SK-N-SH (cell line): ENCODE measurements around the gene SLC25A26. TPM values are rescaled to one million over a fixed set of nuclear protein-coding genes. Genes with fewer than 3 reads are reported as not detected.

ENCODE experiments used
- CTCF ChIA-PET: fragments of 300-600, 350-600 bp; formaldehyde crosslinking; extraction: SDS; loops from one replicate; lab custom pipeline; 2021; lab: Yijun Ruan, JAX
- POLR2A ChIA-PET: fragments of 350-600 bp; sonication (Branson Sonifier 250); formaldehyde crosslinking; extraction: SDS; loops from one replicate; lab custom pipeline; 2020; ENCODE audit warnings: antibody characterized with exemption, inconsistent platforms; lab: Yijun Ruan, JAX
- DNase-seq: peaks from one replicate; pipeline ENCODE4 v3.0.0; 2012
- H2AFZ ChIP-seq: fragments of 200-600 bp; sonication (generic); 2 replicates; pipeline ENCODE4 v1.8.1; 2016; ENCODE audit warnings: antibody characterized with exemption, mild to moderate bottlenecking, low read depth
- H3F3A ChIP-seq: fragments of 200-600 bp; sonication (generic); replicated peaks from 2 replicates; pipeline ENCODE3; 2016; ENCODE audit warnings: antibody characterized with exemption, mild to moderate bottlenecking; ENCODE audit not compliant: insufficient read depth
- H3K27ac ChIP-seq, 2 experiments: fragments of 200-500 bp in 1 of 2; fragments of 200-600 bp in 1 of 2; sonication (Bioruptor generic) in 1 of 2; sonication (generic), shearing (Covaris generic) in 1 of 2; 2 replicates each; pipeline versions ENCODE4 v1.5.1 to v1.6.1; 2014 to 2016; ENCODE audit warnings: low read depth in 2 of 2, inconsistent platforms in 1 of 2, low read length in 1 of 2, mild to moderate bottlenecking in 1 of 2, mixed read lengths in 1 of 2
- H3K27me3 ChIP-seq: fragments of 200-600 bp; sonication (generic), shearing (Covaris generic); 2 replicates; pipeline ENCODE4 v1.6.1; 2016; ENCODE audit warnings: mixed run types; ENCODE audit not compliant: insufficient read depth
- H3K36me3 ChIP-seq, 2 experiments: fragments of 200-500 bp in 1 of 2; fragments of 200-600 bp in 1 of 2; sonication (Bioruptor generic) in 1 of 2; sonication (generic) in 1 of 2; replicated peaks in 1 of 2; 2 replicates each; pipeline versions ENCODE3 to v1.5.1; 2014 to 2016; ENCODE audit warnings: low read length in 1 of 2, mild to moderate bottlenecking in 1 of 2; ENCODE audit not compliant: insufficient read depth in 2 of 2, control insufficient read depth in 1 of 2
- H3K4me1 ChIP-seq, 2 experiments: fragments of 200-500 bp in 1 of 2; fragments of 200-600 bp in 1 of 2; sonication (Bioruptor generic) in 1 of 2; sonication (generic), shearing (Covaris generic) in 1 of 2; 2 replicates each; pipeline versions ENCODE4 v1.5.1 to v1.6.1; 2014 to 2016; ENCODE audit warnings: low read depth in 1 of 2, low read length in 1 of 2, mixed run types in 1 of 2; ENCODE audit not compliant: insufficient read depth in 2 of 2, control insufficient read depth in 1 of 2
- H3K4me2 ChIP-seq: fragments of 200-600 bp; sonication (generic), shearing (Covaris generic); 2 replicates; pipeline ENCODE4 v1.6.1; 2017; ENCODE audit warnings: mixed run types
- H3K4me3 ChIP-seq, 2 experiments: fragments of 200-500 bp in 1 of 2; fragments of 200-600 bp in 1 of 2; sonication (Bioruptor generic) in 1 of 2; sonication (generic), shearing (Covaris generic) in 1 of 2; 2 replicates each; pipeline versions ENCODE4 v1.5.1 to v1.8.1; 2014 to 2016; ENCODE audit warnings: low read depth in 2 of 2, inconsistent platforms in 1 of 2, low read length in 1 of 2, mild to moderate bottlenecking in 1 of 2, mixed read lengths in 1 of 2, moderate library complexity in 1 of 2
- H3K79me2 ChIP-seq: fragments of 200-600 bp; sonication (generic); 2 replicates; pipeline ENCODE4 v1.8.1; 2017; ENCODE audit warnings: mild to moderate bottlenecking; ENCODE audit not compliant: insufficient read depth
- H3K9ac ChIP-seq: fragments of 200-600 bp; sonication (generic); 2 replicates; pipeline ENCODE4 v1.6.1; 2017; ENCODE audit warnings: mixed run types
- H3K9me2 ChIP-seq: fragments of 200-600 bp; sonication (generic); 2 replicates; pipeline ENCODE4 v1.6.1; 2017; ENCODE audit warnings: mixed run types
- H3K9me3 ChIP-seq: fragments of 200-600 bp; sonication (generic); 2 replicates; pipeline ENCODE4 v1.6.1; 2017; ENCODE audit warnings: mixed run types, mild to moderate bottlenecking, moderate library complexity
- H4K20me1 ChIP-seq: fragments of 200-600 bp; sonication (generic); 2 replicates; pipeline ENCODE4 v1.6.1; 2017; ENCODE audit warnings: mild to moderate bottlenecking, mixed run types; ENCODE audit not compliant: insufficient read depth
- CHD2 ChIP-seq: fragments of 150-350 bp; IDR thresholded peaks from 2 replicates; pipeline ENCODE4 v1.6.1; 2018; ENCODE audit warnings: low read length; ENCODE audit not compliant: partially characterized antibody
- ELF1 ChIP-seq: IDR thresholded peaks from 2 replicates; pipeline ENCODE4 v1.4.0; 2012
- EP300 ChIP-seq, 2 experiments: IDR thresholded peaks; 2 replicates each; pipeline versions ENCODE4 v1.4.0 to v1.6.1; 2012; ENCODE audit warnings: borderline replicate concordance in 1 of 2, low read depth in 1 of 2, low read length in 1 of 2
- FOXJ3 ChIP-seq: sonication (generic); formaldehyde crosslinking; IDR thresholded peaks from 2 replicates; pipeline ENCODE4 v1.5.1; 2020; ENCODE audit warnings: mild to moderate bottlenecking, missing genetic modification reagents
- FOXM1 ChIP-seq: IDR thresholded peaks from 2 replicates; pipeline ENCODE4 v1.4.0; 2012; ENCODE audit warnings: low read depth, mild to moderate bottlenecking
- GATA2 ChIP-seq: sonication (generic); formaldehyde crosslinking; IDR thresholded peaks from 2 replicates; pipeline ENCODE4 v1.5.0; 2020; ENCODE audit warnings: mild to moderate bottlenecking, missing genetic modification reagents
- JUND ChIP-seq: IDR thresholded peaks from 2 replicates; pipeline ENCODE4 v1.4.0; 2012
- MEF2A ChIP-seq: IDR thresholded peaks from 2 replicates; pipeline ENCODE4 v1.4.0; 2012; ENCODE audit warnings: low read depth, borderline replicate concordance
- RAD21 ChIP-seq: IDR thresholded peaks from 2 replicates; pipeline ENCODE4 v1.6.1; 2012; ENCODE audit warnings: mild to moderate bottlenecking, low read length
- RCOR1 ChIP-seq: fragments of 150-350 bp; IDR thresholded peaks from 2 replicates; pipeline ENCODE4 v1.6.1; 2017; ENCODE audit warnings: antibody characterized with exemption, low read length
- TCF12 ChIP-seq: IDR thresholded peaks from 2 replicates; pipeline ENCODE4 v1.4.0; 2012
- TEAD4 ChIP-seq: IDR thresholded peaks from 2 replicates; pipeline ENCODE4 v1.4.0; 2012; ENCODE audit warnings: mild to moderate bottlenecking, borderline replicate concordance; ENCODE audit not compliant: insufficient read depth
- YY1 ChIP-seq: IDR thresholded peaks from 2 replicates; pipeline ENCODE4 v1.4.0; 2012; ENCODE audit warnings: low read depth, mild to moderate bottlenecking
- WGBS: methylation state at CpG from one replicate; pipeline ENCODE4 v1.1.6; 2017; ENCODE audit warnings: low lambda C conversion rate; 5-methylcytosine and 5-hydroxymethylcytosine counted together
- polyA plus RNA-seq, 3 experiments: library from polyadenylated mRNA; depleted of rRNA; stranded (reverse); fragments of >200 nt; gene quantifications; 2 replicates each; pipeline ENCODE4 v1.2.3, GENCODE V29; 2012
- TF ChIP-seq, protein P1 (sequence below): IDR thresholded peaks from 2 replicates; pipeline ENCODE4 v1.4.0; 2012; ENCODE audit warnings: low read depth, borderline replicate concordance
- TF ChIP-seq, protein P2 (sequence below): IDR thresholded peaks from 2 replicates; pipeline ENCODE4; 2012
- TF ChIP-seq, protein P3 (sequence below): fragments of 200-600 bp; sonication (generic); IDR thresholded peaks from 2 replicates; pipeline ENCODE4 v1.6.1; 2017; ENCODE audit warnings: antibody characterized with exemption, mild to moderate bottlenecking, moderate library complexity
- TF ChIP-seq, protein P4 (sequence below): IDR thresholded peaks from 2 replicates; pipeline ENCODE4 v1.6.1; 2012; ENCODE audit warnings: mild to moderate bottlenecking, low read depth, low read length, moderate library complexity
- TF ChIP-seq, protein P5 (sequence below): fragments of 150-350 bp; IDR thresholded peaks from 2 replicates; pipeline ENCODE4 v1.6.1; 2017; ENCODE audit warnings: antibody characterized with exemption, low read length, low read depth, borderline replicate concordance

Gene SLC25A26
- polyA plus RNA-seq, 1 of the 3 experiments (the other 2 are of a cell fraction) = 31.8 TPM

DNA sequence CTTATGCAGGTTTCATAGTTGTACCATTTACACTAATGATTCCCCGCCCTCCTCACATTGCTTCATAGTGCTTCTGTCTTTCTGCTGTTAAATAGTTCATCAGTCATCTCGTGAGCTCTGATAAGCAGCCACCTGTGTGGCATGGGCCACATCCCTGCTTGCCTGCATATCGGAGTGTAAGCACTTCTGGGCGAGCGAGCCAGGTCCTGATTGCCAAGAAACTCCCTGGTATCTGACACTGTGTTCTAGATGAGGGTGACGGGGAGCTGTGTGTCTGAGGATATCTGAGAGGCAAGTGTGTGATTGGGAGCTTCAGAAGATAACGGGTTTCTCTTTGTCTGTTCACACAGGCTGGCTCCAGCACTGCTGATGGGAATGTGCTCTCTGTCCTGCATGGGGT, 149.4 kb downstream of the SLC25A26 start:
- no peak overlapping the region for H3K27ac ChIP-seq
- POLR2A ChIA-PET = no interaction called here
- H3K4me1 ChIP-seq = peaks cover 0 to 22% of the 10 kb centered on the region in 2 experiments; a peak in 1 of 4 replicates

DNA sequence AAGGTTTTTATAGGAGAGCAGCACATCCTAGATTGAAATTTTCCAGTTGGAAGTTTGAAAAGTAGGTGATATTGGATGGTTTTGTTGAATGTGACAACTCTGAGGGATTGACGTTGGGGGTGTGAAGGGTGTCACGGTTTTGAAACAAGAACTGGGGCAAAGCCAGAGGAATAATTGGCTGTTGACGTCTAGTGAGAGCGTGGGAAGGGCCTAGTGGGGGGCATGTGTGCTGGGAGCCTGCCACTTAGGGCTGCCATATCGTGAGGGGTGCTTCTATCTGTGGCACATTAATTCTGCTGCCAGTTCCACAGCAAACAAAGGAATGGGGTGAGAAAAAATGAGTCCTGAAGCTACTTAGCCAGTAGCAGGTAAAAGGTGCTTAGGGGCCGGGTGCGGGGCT, 150.6 kb downstream of the SLC25A26 start:
- Histone ChIP-seq H3K36me3 (peaks cover 0 to 5% of the 10 kb centered on the region in 2 experiments), H3K9me2 (no peaks in the 10 kb centered on the region), H4K20me1 (no peaks in the 10 kb centered on the region), H3K27me3 (no peaks in the 10 kb centered on the region), H3K27ac (no peak overlapping the region), H3K9me3 (no peaks in the 10 kb centered on the region), H3K4me3 (no peak overlapping the region), H3K4me2 (no peak overlapping the region), H3F3A (no peaks in the 10 kb centered on the region), H3K79me2 (no peaks in the 10 kb centered on the region), H3K9ac (no peak overlapping the region), H2AFZ (no peak overlapping the region), H3K4me1 (peaks cover 0 to 22% of the 10 kb centered on the region in 2 experiments; a peak in 1 of 4 replicates)
- 93% methylated on average over 7 of the region's 7 CpGs for WGBS
- ChIA-PET CTCF (interaction anchor here (0.6 to 1.5 kb wide), 2 partner anchors 18 to 94 kb away, joined by 3 read pairs; no protein-coding TSS in a partner anchor), POLR2A (no interaction called here)
- DNase-seq = no peak
- no peak for TF ChIP-seq FOXM1
- TF ChIP-seq TEAD4 = no peak
- TF ChIP-seq MEF2A = no peak
- no peak for TF ChIP-seq TCF12
- no peak for TF ChIP-seq FOXJ3 (CRISPR knock-in tag)
- no peak for TF ChIP-seq EP300 (IDR thresholded peaks at IDR 0.05; ENCODE audit: borderline replicate concordance in 1 of 2, low read depth in 1 of 2, low read length in 1 of 2)
- TF ChIP-seq, protein P1, sequence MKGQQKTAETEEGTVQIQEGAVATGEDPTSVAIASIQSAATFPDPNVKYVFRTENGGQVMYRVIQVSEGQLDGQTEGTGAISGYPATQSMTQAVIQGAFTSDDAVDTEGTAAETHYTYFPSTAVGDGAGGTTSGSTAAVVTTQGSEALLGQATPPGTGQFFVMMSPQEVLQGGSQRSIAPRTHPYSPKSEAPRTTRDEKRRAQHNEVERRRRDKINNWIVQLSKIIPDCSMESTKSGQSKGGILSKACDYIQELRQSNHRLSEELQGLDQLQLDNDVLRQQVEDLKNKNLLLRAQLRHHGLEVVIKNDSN = no peak
- no peak for TF ChIP-seq RCOR1
- TF ChIP-seq, protein P2, sequence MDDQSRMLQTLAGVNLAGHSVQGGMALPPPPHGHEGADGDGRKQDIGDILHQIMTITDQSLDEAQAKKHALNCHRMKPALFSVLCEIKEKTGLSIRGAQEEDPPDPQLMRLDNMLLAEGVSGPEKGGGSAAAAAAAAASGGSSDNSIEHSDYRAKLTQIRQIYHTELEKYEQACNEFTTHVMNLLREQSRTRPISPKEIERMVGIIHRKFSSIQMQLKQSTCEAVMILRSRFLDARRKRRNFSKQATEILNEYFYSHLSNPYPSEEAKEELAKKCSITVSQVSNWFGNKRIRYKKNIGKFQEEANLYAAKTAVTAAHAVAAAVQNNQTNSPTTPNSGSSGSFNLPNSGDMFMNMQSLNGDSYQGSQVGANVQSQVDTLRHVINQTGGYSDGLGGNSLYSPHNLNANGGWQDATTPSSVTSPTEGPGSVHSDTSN = no peak
- TF ChIP-seq, protein P3, sequence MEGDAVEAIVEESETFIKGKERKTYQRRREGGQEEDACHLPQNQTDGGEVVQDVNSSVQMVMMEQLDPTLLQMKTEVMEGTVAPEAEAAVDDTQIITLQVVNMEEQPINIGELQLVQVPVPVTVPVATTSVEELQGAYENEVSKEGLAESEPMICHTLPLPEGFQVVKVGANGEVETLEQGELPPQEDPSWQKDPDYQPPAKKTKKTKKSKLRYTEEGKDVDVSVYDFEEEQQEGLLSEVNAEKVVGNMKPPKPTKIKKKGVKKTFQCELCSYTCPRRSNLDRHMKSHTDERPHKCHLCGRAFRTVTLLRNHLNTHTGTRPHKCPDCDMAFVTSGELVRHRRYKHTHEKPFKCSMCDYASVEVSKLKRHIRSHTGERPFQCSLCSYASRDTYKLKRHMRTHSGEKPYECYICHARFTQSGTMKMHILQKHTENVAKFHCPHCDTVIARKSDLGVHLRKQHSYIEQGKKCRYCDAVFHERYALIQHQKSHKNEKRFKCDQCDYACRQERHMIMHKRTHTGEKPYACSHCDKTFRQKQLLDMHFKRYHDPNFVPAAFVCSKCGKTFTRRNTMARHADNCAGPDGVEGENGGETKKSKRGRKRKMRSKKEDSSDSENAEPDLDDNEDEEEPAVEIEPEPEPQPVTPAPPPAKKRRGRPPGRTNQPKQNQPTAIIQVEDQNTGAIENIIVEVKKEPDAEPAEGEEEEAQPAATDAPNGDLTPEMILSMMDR = no peak
- no peak for TF ChIP-seq ELF1
- TF ChIP-seq YY1 = no peak
- no peak for TF ChIP-seq RAD21
- no peak for TF ChIP-seq CHD2

More for the DNA sequence above, 149.4 kb downstream of the SLC25A26 start:
- Histone ChIP-seq H3K36me3 (peaks cover 0 to 5% of the 10 kb centered on the region in 2 experiments), H2AFZ (no peak overlapping the region), H3K27me3 (no peaks in the 10 kb centered on the region), H3F3A (no peaks in the 10 kb centered on the region), H3K4me3 (no peak overlapping the region), H3K9ac (no peak overlapping the region), H4K20me1 (no peaks in the 10 kb centered on the region), H3K79me2 (no peaks in the 10 kb centered on the region), H3K4me2 (no peak overlapping the region), H3K9me3 (no peaks in the 10 kb centered on the region), H3K9me2 (no peaks in the 10 kb centered on the region)
- WGBS = 96% methylated on average over 7 of the region's 7 CpGs
- DNase-seq = no peak
- CTCF ChIA-PET = no interaction called here
- TF ChIP-seq FOXJ3 (CRISPR knock-in tag) = no peak
- TF ChIP-seq, protein P4, sequence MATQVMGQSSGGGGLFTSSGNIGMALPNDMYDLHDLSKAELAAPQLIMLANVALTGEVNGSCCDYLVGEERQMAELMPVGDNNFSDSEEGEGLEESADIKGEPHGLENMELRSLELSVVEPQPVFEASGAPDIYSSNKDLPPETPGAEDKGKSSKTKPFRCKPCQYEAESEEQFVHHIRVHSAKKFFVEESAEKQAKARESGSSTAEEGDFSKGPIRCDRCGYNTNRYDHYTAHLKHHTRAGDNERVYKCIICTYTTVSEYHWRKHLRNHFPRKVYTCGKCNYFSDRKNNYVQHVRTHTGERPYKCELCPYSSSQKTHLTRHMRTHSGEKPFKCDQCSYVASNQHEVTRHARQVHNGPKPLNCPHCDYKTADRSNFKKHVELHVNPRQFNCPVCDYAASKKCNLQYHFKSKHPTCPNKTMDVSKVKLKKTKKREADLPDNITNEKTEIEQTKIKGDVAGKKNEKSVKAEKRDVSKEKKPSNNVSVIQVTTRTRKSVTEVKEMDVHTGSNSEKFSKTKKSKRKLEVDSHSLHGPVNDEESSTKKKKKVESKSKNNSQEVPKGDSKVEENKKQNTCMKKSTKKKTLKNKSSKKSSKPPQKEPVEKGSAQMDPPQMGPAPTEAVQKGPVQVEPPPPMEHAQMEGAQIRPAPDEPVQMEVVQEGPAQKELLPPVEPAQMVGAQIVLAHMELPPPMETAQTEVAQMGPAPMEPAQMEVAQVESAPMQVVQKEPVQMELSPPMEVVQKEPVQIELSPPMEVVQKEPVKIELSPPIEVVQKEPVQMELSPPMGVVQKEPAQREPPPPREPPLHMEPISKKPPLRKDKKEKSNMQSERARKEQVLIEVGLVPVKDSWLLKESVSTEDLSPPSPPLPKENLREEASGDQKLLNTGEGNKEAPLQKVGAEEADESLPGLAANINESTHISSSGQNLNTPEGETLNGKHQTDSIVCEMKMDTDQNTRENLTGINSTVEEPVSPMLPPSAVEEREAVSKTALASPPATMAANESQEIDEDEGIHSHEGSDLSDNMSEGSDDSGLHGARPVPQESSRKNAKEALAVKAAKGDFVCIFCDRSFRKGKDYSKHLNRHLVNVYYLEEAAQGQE = no peak
- TF ChIP-seq, protein P5, sequence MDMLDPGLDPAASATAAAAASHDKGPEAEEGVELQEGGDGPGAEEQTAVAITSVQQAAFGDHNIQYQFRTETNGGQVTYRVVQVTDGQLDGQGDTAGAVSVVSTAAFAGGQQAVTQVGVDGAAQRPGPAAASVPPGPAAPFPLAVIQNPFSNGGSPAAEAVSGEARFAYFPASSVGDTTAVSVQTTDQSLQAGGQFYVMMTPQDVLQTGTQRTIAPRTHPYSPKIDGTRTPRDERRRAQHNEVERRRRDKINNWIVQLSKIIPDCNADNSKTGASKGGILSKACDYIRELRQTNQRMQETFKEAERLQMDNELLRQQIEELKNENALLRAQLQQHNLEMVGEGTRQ = no peak
- no peak for TF ChIP-seq GATA2
- TF ChIP-seq EP300 (IDR thresholded peaks at IDR 0.05; ENCODE audit: borderline replicate concordance in 1 of 2, low read depth in 1 of 2, low read length in 1 of 2) = no peak
- no peak for TF ChIP-seq TEAD4
- no peak for TF ChIP-seq JUND
- TF ChIP-seq FOXM1 = no peak
